OCI-LY1 (cell line): Measurements from ENCODE around the gene DUSP16.
"Not testable (repeated sequence)": the region's sequence is repeated elsewhere in the genome, so short reads cannot be mapped to it uniquely, and the experiment has no call there.

ENCODE experiments used
- H2AFZ ChIP-seq: fragments of 200-600 bp; sonication (generic), shearing (Covaris generic); 2 replicates; pipeline ENCODE4 v1.6.0; 2014; ENCODE audit warnings: antibody characterized with exemption, mild to moderate bottlenecking, low read length
- H3F3A ChIP-seq: fragments of 200-600 bp; sonication (generic), shearing (Covaris generic); 2 replicates; pipeline ENCODE4 v1.6.0; 2014; ENCODE audit warnings: mild to moderate bottlenecking, antibody characterized with exemption, low read length, moderate library complexity; ENCODE audit not compliant: insufficient read depth
- H3K27ac ChIP-seq: fragments of 200-600 bp; sonication (generic); 2 replicates; pipeline ENCODE4 v1.5.1; 2014; ENCODE audit warnings: low read length, mixed run types, mild to moderate bottlenecking, low read depth; ENCODE audit not compliant: poor library complexity, severe bottlenecking
- H3K27me3 ChIP-seq: fragments of 200-600 bp; sonication (generic); 2 replicates; pipeline ENCODE4 v1.6.0; 2014; ENCODE audit warnings: antibody characterized with exemption, mild to moderate bottlenecking, low read length, moderate library complexity; ENCODE audit not compliant: insufficient read depth
- H3K36me3 ChIP-seq: fragments of 200-600 bp; sonication (generic); 2 replicates; pipeline ENCODE4 v1.6.1; 2014; ENCODE audit warnings: mild to moderate bottlenecking, antibody characterized with exemption, low read length, moderate library complexity, mixed read lengths; ENCODE audit not compliant: insufficient read depth
- H3K4me1 ChIP-seq: fragments of 200-600 bp; sonication (generic); 2 replicates; pipeline ENCODE4 v1.5.1; 2014; ENCODE audit warnings: mild to moderate bottlenecking, low read length, moderate library complexity; ENCODE audit not compliant: insufficient read depth, severe bottlenecking
- H3K4me2 ChIP-seq: fragments of 200-600 bp; sonication (generic), shearing (Covaris generic); 2 replicates; pipeline ENCODE4 v1.6.1; 2014; ENCODE audit warnings: low read length
- H3K4me3 ChIP-seq: fragments of 200-600 bp; sonication (generic); 2 replicates; pipeline ENCODE4 v1.5.1; 2014; ENCODE audit warnings: low read length, low read depth, mild to moderate bottlenecking, mixed read lengths; ENCODE audit not compliant: poor library complexity, severe bottlenecking
- H3K79me2 ChIP-seq: fragments of 200-600 bp; shearing (Covaris generic); 2 replicates; pipeline ENCODE4 v1.6.1; 2016; ENCODE audit warnings: mixed run types, low read length, mixed read lengths; ENCODE audit not compliant: insufficient read depth
- H3K9ac ChIP-seq: fragments of 200-600 bp; sonication (generic), shearing (Covaris generic); 2 replicates; pipeline ENCODE4 v1.6.1; 2014; ENCODE audit warnings: mild to moderate bottlenecking, low read length, mixed read lengths
- H3K9me2 ChIP-seq: fragments of 200-600 bp; sonication (generic), shearing (Covaris generic); 2 replicates; pipeline ENCODE4 v1.6.1; 2014; ENCODE audit warnings: low read depth, mild to moderate bottlenecking, low read length, mixed read lengths
- H3K9me3 ChIP-seq: fragments of 200-600 bp; shearing (Covaris generic); 2 replicates; pipeline ENCODE4 v1.6.1; 2014; ENCODE audit warnings: low read length, mixed read lengths
- H4K20me1 ChIP-seq: fragments of 200-600 bp; sonication (generic), shearing (Covaris generic); 2 replicates; pipeline ENCODE4 v1.6.0; 2016; ENCODE audit warnings: mild to moderate bottlenecking, low read length; ENCODE audit not compliant: insufficient read depth
- EZH2 ChIP-seq: fragments of 200-600 bp; sonication (generic), shearing (Covaris generic); IDR thresholded peaks from 2 replicates; pipeline ENCODE4 v1.8.0; 2017; ENCODE audit warnings: borderline replicate concordance, mixed run types, mild to moderate bottlenecking, antibody characterized with exemption, low read length, moderate library complexity, mixed read lengths
- TF ChIP-seq, protein P1 (sequence below): fragments of 200-600 bp; sonication (generic), shearing (Covaris generic); IDR thresholded peaks from 2 replicates; pipeline ENCODE4 v1.5.1; 2017; ENCODE audit warnings: mild to moderate bottlenecking, antibody characterized with exemption, low read length, moderate library complexity, mixed read lengths

The DUSP16 gene

DNA sequence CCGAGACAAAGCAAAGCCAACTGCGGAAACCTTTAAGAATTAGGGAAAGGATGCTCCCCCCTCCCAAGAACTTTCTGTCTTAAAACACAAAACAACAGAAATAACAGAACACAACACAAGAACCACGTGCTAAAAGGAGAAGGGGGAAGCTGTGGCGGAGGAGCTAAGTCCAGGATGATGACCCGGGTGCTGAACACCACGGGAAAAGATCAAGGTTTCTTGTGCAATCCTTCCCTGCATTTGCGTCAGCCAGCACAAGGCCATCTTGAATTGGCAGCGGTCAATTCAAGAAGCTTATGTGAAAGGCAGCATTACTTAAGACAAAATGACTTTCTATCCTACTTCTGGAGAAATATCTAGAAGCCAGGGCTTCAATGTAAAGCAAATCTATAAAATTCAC, 38.0 kb upstream of the DUSP16 start:
- Histone ChIP-seq H3F3A (no peaks in the 10 kb centered on the region), H3K4me3 (no peak overlapping the region), H3K27me3 (peaks cover 4% of the 10 kb centered on the region; the same call in 1 of the 2 replicates), H3K9me2 (no peaks in the 10 kb centered on the region), H3K4me1 (no peaks in the 10 kb centered on the region), H3K4me2 (no peak overlapping the region), H4K20me1 (no peaks in the 10 kb centered on the region), H3K79me2 (no peaks in the 10 kb centered on the region), H3K9ac (no peak overlapping the region), H3K27ac (no peak overlapping the region), H3K36me3 (no peaks in the 10 kb centered on the region), H2AFZ (no peak overlapping the region), H3K9me3 (no peaks in the 10 kb centered on the region)
- TF ChIP-seq, protein P1, sequence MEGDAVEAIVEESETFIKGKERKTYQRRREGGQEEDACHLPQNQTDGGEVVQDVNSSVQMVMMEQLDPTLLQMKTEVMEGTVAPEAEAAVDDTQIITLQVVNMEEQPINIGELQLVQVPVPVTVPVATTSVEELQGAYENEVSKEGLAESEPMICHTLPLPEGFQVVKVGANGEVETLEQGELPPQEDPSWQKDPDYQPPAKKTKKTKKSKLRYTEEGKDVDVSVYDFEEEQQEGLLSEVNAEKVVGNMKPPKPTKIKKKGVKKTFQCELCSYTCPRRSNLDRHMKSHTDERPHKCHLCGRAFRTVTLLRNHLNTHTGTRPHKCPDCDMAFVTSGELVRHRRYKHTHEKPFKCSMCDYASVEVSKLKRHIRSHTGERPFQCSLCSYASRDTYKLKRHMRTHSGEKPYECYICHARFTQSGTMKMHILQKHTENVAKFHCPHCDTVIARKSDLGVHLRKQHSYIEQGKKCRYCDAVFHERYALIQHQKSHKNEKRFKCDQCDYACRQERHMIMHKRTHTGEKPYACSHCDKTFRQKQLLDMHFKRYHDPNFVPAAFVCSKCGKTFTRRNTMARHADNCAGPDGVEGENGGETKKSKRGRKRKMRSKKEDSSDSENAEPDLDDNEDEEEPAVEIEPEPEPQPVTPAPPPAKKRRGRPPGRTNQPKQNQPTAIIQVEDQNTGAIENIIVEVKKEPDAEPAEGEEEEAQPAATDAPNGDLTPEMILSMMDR, result no peak
- no peak for TF ChIP-seq EZH2

DNA sequence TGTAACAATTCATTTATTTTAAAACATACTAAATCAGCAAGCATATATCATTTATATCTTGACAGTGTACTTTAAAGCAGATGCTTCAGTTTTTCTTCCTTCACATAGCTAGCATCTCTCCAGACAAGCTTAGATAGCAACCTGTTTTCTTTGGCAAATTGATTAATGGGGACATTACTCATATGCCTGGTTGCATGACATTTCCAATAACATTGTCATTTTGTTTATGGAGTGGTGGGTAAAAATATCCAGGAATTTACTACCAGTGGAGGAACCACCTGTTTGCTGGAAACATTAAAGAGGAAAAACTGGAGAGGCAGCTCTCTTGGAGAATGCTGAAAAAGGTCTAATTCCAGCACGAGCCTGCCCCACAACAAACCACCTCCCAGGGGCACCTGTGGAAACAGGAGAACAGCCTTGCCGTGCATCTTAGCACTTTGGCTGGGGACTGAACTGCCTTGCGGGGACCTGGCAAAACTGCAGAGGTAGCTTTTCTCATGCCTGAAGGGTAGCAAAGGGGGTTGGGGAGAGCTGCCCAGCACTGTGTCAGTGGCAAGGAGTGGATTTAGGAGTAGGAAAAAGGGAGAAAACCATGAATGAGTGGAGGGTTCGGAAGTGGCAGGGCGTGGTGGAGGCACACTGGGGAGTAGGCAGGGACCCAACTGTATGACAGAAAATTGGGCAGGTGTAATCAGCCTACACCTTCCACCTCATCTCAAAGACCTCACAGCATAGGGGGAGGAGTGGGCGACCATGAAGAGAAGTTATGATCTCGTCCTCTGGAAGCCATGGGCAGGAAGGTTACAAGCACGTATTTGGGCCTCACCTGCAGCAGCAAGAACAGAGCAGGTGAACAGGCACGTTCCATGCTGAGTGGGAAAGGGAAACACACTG, 37.3 kb upstream of the DUSP16 start:
- Histone ChIP-seq H3K4me1 (no peaks in the 10 kb centered on the region), H3K9me2 (no peaks in the 10 kb centered on the region), H3K4me3 (no peak overlapping the region), H3K27me3 (peaks cover under 1% of the 10 kb centered on the region; the same call in 1 of the 2 replicates), H3K36me3 (no peaks in the 10 kb centered on the region), H3K9me3 (no peaks in the 10 kb centered on the region), H2AFZ (no peak overlapping the region), H4K20me1 (no peaks in the 10 kb centered on the region), H3K27ac (no peak overlapping the region), H3K79me2 (no peaks in the 10 kb centered on the region), H3F3A (no peaks in the 10 kb centered on the region), H3K4me2 (no peak overlapping the region), H3K9ac (no peak overlapping the region)
- TF ChIP-seq EZH2, result no peak
- TF ChIP-seq, protein P1, result no peak

DNA sequence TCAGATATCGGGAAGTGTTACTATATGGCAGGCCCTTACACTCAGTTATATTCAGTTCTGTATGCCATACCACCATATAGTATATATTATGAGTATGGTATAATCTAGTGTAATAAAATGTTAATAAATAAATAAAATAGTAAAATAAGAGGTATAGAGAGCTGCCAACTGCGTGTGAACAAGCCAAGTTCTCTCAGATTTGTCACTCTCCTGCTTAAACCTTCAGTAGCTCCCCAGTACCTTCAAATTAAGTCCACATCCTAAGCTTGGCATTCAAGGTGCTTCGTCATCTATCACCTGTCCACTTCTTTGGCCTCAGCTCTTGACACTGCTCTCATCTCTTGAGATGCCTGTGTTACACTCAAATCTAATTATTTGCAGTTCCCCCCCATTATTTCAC, 36.2 kb upstream of the DUSP16 start:
- TF ChIP-seq EZH2, result no peak
- TF ChIP-seq, protein P1, result no peak
- Histone ChIP-seq H3K27ac (no peak overlapping the region), H3K4me2 (no peak overlapping the region), H3K9me3 (no peaks in the 10 kb centered on the region), H2AFZ (no peak overlapping the region), H3K79me2 (no peaks in the 10 kb centered on the region), H3K36me3 (no peaks in the 10 kb centered on the region), H3K27me3 (no peaks in the 10 kb centered on the region), H4K20me1 (no peaks in the 10 kb centered on the region), H3K4me1 (no peaks in the 10 kb centered on the region), H3F3A (no peaks in the 10 kb centered on the region), H3K4me3 (no peak overlapping the region), H3K9ac (no peak overlapping the region), H3K9me2 (no peaks in the 10 kb centered on the region)

DNA sequence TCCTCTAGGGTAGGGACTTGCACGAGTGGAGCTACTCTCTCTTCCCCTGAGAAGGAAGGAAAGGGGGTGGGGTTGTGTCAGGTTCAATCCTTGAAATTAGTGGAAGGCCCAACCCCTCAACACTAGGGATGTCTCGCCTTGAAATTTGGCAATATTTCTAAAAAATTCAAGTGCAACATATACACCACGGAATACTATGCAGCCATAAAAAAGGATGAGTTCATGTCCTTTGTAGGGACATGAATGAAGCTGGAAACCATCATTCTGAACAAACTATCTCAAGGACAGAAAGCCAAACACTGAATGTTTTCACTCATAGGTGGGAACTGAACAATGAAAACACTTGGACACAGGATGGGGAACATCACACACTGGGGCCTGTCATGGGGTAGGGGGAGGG, 33.9 kb upstream of the DUSP16 start:
- not testable (repeated sequence) for H2AFZ ChIP-seq, H3K4me3 ChIP-seq, H3F3A ChIP-seq, H3K27me3 ChIP-seq, H3K4me2 ChIP-seq, H3K9me3 ChIP-seq, H4K20me1 ChIP-seq, H3K36me3 ChIP-seq, H3K9ac ChIP-seq, H3K27ac ChIP-seq, H3K9me2 ChIP-seq, H3K4me1 ChIP-seq, H3K79me2 ChIP-seq

DNA sequence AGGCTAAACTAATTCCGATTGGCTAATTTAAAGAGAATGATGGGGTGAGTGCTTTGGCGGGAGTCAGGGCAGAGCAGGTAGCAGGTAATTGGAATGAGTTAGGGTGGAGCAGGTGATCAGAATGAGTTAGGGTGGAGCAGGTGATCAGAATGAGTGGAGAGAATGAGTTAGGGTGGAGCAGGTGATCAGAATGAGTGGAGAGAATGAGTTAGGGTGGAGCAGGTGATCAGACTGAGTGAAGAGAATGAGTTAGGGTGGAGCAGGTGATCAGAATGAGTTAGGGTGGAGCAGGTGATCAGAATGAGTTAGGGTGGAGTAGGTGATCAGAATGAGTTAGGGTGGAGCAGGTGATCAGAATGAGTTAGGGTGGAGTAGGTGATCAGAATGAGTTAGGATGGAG, 33.3 kb upstream of the DUSP16 start:
- H3K4me3 ChIP-seq, H3K36me3 ChIP-seq, H3K79me2 ChIP-seq, H2AFZ ChIP-seq, H3K9me3 ChIP-seq, H3F3A ChIP-seq, H3K27me3 ChIP-seq, H4K20me1 ChIP-seq, H3K27ac ChIP-seq, H3K4me1 ChIP-seq, H3K9ac ChIP-seq, H3K9me2 ChIP-seq, H3K4me2 ChIP-seq: not testable (repeated sequence)
